ENCODE results near the gene CFAP46. TPM values are rescaled to one million over a fixed set of nuclear protein-coding genes. Genes with fewer than 3 reads are reported as not detected.
A peak's percentile ranks its signal among the peaks of the same experiment; 100 is the strongest.

Gene CFAP46
- polyA plus RNA-seq, 1 of the 3 experiments (the other 2 are of a cell fraction), result 3.9 TPM

- Histone ChIP-seq H3K9ac (no peak overlapping the region), H3K4me2 (no peak overlapping the region), H3K27me3 (ENCODE audit: insufficient read depth) (peaks cover 46% of the 10 kb centered on the region), H3K79me2 (ENCODE audit: insufficient read depth) (no peaks in the 10 kb centered on the region), H3K27ac (ENCODE audit: low read depth in 2 of 2, low read length in 1 of 2) (no peak overlapping the region), H3F3A (replicated peaks; ENCODE audit: insufficient read depth) (no peaks in the 10 kb centered on the region), H3K9me2 (no peaks in the 10 kb centered on the region), H2AFZ (ENCODE audit: low read depth) (no peak overlapping the region), H3K4me1 (ENCODE audit: control insufficient read depth in 1 of 2, insufficient read depth in 2 of 2, low read depth in 1 of 2, low read length in 1 of 2) (no peaks in the 10 kb centered on the region), H3K9me3 (no peaks in the 10 kb centered on the region), H3K36me3 (replicated peaks in 1 of 2; ENCODE audit: control insufficient read depth in 1 of 2, insufficient read depth in 2 of 2, low read length in 1 of 2) (no peaks in the 10 kb centered on the region), H4K20me1 (ENCODE audit: insufficient read depth) (0 out of 2 replicates have a peak, but pooled peaks cover 4% of the 10 kb centered on the region), H3K4me3 (ENCODE audit: low read depth in 2 of 2, low read length in 1 of 2) (no peak overlapping the region)
- peak; percentile 68 for DNase-seq
- POLR2A ChIA-PET, result no interaction called here
- CTCF ChIA-PET, result interaction anchor here (4.0 kb wide), 1 partner anchor 133 kb away, joined by 28 read pairs; no protein-coding TSS in a partner anchor
- TF ChIP-seq ELF1 (IDR thresholded peaks at IDR 0.05) (no peak), JUND (IDR thresholded peaks at IDR 0.05) (no peak), FOSL2 (IDR thresholded peaks at IDR 0.05; ENCODE audit: borderline replicate concordance, low read depth) (no peak)
- WGBS (ENCODE audit: low lambda C conversion rate), result no CpG with 5 or more reads among the region's 80 CpGs
These were observed 154.7 kb downstream of the CFAP46 start for GRCh38 chr10:132787495-132788179.

- peak; percentile 55 for DNase-seq
- no peaks in the 10 kb centered on the region for H3K79me2 ChIP-seq (ENCODE audit: insufficient read depth)
- H3K4me2 ChIP-seq, result no peak overlapping the region
- no peaks in the 10 kb centered on the region for H3K9me3 ChIP-seq
- H3K9me2 ChIP-seq, result no peaks in the 10 kb centered on the region
- TF ChIP-seq NRF1 (IDR thresholded peaks at IDR 0.05; ENCODE audit: low read depth, low read length) (no peak), ELF1 (IDR thresholded peaks at IDR 0.05) (no peak), IRF3 (IDR thresholded peaks at IDR 0.05; ENCODE audit: low read depth, low read length) (no peak), RAD21 (IDR thresholded peaks at IDR 0.05; ENCODE audit: low read length) (no peak), NFIC (IDR thresholded peaks at IDR 0.05; ENCODE audit: borderline replicate concordance) (no peak), SMC3 (IDR thresholded peaks at IDR 0.05; ENCODE audit: low read depth, low read length) (no peak), TCF12 (IDR thresholded peaks at IDR 0.05) (no peak), FOSL2 (IDR thresholded peaks at IDR 0.05; ENCODE audit: borderline replicate concordance, low read depth) (no peak), USF1 (IDR thresholded peaks at IDR 0.05; ENCODE audit: borderline replicate concordance, low read depth) (no peak), JUND (IDR thresholded peaks at IDR 0.05) (no peak), USF2 (IDR thresholded peaks at IDR 0.05; ENCODE audit: borderline replicate concordance, low read depth, low read length) (no peak), CTCF (IDR thresholded peaks at IDR 0.05) (no peak), TEAD4 (IDR thresholded peaks at IDR 0.05; ENCODE audit: borderline replicate concordance, insufficient read depth) (no peak)
- no peak overlapping the region for H2AFZ ChIP-seq (ENCODE audit: low read depth)
- peaks cover 46% of the 10 kb centered on the region for H3K27me3 ChIP-seq (ENCODE audit: insufficient read depth)
- 5% methylated on average over 13 of the region's 80 CpGs for WGBS (ENCODE audit: low lambda C conversion rate)
- H3K4me3 ChIP-seq (ENCODE audit: low read depth in 2 of 2, low read length in 1 of 2), result no peak overlapping the region
- no peaks in the 10 kb centered on the region for H3K4me1 ChIP-seq (ENCODE audit: control insufficient read depth in 1 of 2, insufficient read depth in 2 of 2, low read depth in 1 of 2, low read length in 1 of 2)
- no peaks in the 10 kb centered on the region for H3F3A ChIP-seq (replicated peaks; ENCODE audit: insufficient read depth)
- POLR2A ChIA-PET, result no interaction called here
- H3K9ac ChIP-seq, result no peak overlapping the region
- H3K27ac ChIP-seq (ENCODE audit: low read depth in 2 of 2, low read length in 1 of 2), result no peak overlapping the region
- CTCF ChIA-PET, result no interaction called here
- H3K36me3 ChIP-seq (replicated peaks in 1 of 2; ENCODE audit: control insufficient read depth in 1 of 2, insufficient read depth in 2 of 2, low read length in 1 of 2), result no peaks in the 10 kb centered on the region
- H4K20me1 ChIP-seq (ENCODE audit: insufficient read depth), result 0 out of 2 replicates have a peak, but pooled peaks cover 4% of the 10 kb centered on the region
These were observed 155.4 kb downstream of the CFAP46 start for GRCh38 chr10:132786884-132787494.
